Measurements from ENCODE around the gene KATNAL1.

KATNAL1 gene

DNA sequence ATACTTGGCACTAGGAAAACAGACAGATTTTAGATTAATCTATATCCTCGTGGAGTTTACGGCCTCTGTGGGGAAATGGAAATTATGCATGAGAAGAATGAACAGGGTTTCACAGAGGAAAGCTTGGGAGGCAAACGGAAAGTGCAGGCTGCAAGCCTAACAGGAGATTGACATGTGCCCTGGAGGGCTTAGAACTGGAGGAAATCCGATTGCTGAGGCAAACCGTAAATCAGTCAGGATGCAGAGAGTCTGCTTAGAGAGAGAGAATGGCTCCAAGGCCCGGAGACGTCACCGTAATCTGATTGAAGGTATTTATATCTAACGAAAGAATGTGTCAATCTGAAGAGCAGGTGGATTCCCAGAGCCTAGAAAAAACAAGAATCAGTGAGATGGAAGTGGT lies 143.2 kb downstream of the KATNAL1 start:
- DNase-seq (ENCODE audit: low read depth in 3 of 3), result no peak

DNA sequence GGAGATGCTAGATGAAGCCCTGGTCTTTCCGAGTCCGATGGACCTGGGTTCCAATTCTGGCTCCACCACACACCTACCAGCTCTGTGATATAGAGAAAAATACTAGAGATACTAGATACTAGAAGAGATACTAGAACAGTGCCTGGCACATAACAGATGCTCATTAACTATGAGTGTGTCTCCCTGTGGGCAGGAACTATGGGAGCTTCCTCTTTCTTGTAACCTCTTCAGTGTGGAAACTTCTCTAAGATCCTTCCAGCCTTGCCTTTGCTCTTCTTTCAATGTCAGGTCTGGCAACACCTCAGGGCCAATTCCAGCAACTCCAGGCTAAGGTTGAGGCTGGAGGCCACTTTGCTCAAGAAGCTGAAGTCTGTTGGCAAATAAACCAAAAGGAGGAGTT lies 143.9 kb downstream of the KATNAL1 start:
- DNase-seq (ENCODE audit: low read depth in 3 of 3), result no peak

DNA sequence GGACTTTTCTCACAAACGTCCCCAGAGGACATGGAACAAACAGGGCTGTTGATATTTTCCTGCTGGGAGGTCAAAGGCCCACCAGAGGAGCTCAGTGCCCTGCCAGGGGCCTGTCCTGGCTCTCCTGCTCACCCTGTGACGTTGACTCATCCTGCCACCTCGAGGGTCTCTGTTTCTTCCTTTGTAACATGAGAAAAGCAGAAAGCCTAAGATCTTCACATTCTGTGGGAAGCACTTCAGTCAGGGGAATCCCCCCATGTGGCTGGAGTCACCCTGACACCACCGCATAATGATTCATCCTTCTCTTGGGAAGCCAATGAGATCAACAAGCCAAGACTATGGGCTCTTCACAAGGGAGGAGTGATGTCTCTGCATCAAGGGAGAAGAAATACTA lies 147.9 kb downstream of the KATNAL1 start:
- peak in 2 of 3 experiments; percentile 22 to 56 for DNase-seq (ENCODE audit: low read depth in 3 of 3)

DNA sequence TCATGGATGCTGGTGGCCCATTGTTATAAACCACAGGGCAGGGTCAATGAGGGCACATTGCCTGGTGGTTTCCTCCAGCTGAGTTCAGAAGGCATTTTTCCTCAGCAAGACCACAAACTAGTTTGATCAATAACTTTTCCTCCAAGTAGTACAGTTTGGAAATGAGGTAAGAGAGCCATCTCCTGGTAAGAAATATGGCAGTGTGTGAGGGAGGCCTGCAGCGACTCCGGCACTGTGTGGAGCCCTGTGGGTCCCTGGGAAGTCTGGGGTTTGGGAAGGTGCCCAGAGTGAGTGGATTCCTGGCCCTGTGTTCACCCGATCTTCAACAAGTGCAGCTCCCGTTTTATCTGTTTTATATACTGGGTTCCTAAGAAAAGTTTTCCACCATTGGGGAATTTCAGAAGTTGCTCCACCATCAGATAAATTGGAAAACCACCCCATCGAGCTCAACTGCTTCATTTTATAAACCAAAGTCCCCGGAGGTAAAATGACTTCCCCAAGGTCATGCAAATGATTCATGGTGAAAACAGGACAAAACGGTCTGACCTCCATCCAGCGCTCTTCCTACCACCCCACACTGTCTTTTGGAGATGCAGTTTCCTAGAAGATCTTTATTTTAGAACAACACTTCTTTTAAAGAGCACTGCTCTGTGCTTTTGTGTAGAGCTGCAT lies 148.4 kb downstream of the KATNAL1 start:
- no peak for DNase-seq (ENCODE audit: low read depth in 3 of 3)

DNA sequence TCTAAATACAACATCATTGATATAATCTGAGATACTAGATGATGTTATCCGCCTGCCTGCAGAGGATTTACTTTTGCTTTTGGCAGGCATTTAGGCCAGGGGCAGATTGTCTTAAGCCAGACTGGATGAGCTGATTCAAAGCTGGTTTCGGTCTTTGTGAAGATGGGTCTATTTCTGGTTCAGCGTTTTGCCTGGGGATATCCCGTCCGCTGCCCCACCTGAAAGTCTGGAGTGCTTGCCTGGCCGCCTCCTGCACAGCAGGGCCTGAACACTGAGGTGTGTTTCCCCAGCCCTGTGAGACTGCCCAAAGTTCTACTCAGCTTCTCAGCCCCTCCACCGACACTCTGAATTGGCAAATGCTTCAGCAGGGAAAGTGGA lies 149.7 kb downstream of the KATNAL1 start:
- no peak for DNase-seq (ENCODE audit: low read depth in 3 of 3)

DNA sequence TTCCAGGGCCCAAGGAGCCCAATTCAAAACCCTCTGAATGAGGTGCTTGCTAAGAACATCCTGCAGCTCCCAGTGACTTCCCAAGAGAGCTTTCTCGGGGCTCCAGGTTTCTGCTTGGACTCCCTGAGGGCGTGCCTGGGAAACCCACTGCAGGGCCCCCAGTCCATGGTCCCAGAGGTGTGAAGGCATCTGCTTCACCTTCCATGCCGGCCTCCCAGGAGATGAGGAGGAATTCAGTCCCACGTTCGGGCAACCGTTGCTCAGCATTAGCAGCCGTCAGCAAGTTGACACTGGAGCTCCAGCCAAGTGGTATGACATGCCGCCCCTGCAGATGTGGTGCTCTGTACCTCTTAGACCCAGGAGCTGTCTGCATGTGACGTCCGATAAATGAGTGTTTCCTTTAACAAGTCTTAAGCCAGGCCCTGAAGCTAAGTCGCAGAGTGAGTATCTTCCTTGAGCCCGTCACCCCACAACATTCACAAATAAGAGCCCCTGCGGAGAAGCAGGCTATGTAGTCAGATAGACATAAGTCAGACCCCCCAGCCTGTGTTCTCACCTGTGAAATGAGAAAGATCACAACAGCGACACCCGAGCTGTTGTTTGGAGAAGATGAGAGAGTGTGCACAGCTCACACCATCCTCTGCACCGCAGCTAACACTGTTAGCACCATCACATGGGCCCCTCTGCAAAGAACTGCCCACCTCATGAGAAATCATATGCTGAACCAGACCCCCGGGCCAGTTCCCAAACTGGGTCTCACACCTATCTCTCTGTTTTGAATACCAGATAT lies 150.3 kb downstream of the KATNAL1 start:
- no peak for DNase-seq (ENCODE audit: low read depth in 3 of 3)

DNA sequence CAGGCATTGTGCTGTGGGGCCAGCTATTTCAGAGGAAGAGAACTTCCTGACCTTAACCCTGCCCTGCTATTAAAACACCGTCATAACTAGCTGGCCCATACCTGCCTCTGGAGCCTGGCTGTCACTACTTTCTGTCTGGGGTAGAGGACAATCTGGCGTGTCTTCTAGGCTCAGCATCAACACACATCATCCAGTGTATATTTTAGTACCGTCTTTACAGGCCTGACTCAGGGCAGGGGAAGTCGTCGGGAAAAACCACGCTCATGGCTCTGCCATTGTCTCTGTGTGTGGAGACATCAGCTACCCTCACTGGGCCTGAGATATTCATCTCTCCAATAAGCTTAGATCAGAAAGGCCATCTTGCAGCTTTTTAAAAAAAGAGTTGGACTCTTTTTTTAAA lies 151.1 kb downstream of the KATNAL1 start:
- DNase-seq (ENCODE audit: low read depth in 3 of 3), result no peak

DNA sequence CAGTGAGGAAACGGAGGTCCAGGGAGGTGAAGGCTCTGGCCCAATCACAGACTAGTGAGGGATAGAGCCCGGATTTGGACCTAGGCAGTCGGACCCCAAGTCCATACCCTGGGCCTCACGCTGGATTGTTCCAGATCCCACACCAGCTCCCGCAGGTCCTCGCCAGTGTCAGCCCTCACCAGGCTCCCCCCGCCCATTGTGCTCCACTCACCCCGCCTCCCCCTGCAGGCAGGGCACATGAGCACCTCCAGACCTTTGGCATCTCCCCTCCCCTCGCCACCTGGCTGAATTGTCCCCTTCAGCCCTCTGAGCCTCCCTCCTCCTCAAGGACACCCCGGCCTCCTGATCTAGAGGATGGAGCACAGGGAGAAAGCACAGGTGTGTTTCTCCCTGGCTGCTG lies 152.4 kb downstream of the KATNAL1 start:
- DNase-seq (ENCODE audit: low read depth in 3 of 3), result no peak

DNA sequence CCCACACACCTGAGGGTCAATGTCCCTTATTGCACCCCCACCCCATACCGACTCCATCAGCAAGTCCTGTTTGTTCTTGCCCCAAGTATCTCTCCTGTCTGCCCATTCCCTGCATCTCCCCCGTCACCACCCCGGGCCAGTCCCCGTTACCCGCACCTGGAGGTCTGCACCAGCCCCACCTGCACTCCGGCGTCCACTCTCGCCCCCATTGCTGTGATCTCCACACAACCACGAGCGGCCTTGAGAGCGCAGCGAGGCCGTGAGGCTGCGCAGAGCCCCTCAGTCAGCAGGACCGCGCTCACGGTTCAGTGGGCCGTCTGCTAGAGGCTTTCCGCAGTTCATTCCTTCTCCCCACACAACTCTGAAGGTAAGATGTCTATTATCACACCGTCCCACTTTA lies 152.8 kb downstream of the KATNAL1 start:
- no peak for DNase-seq (ENCODE audit: low read depth in 3 of 3)

DNA sequence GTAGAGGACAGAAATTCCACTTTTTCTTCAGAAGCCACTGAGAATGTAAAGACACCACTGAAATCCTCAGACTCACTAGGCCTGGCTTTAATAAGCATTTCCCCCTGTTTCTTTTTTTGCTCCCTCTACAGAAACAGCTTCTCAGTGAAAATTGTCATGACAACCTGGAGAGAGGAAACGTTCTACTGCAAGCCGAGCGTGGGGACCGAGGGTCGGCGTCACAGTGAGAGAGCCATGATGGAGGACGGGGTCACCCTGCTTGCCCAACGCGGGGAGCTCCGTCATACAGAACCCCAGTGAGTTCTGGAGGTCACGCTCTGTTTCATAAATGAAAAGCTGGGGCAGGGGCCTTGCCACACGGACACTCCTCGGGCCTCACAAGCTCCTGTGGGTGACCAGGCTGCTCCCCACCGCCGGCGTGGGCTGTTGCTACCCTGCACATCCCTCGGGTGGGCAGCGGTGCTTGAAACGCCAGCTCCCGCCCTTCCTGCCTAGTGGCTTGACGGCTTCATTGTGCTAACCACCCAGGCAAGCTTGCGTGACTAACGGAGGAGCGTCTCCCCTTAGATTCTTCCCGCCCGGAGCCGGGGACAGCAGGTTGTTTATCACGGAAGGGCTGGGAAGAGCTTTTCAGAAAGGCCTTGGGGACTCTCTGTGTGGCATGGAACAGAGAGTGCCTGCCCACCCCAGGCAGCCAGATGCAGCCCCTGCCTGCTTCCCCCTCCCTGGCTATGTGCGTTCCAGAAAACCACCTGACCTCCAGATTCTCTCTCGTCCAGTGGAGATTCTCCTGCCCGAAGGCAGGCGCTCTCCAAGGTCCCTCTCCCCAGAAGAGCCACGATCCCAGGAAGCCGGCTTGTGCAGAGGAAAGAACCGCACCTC lies 153.6 kb downstream of the KATNAL1 start:
- no peak for DNase-seq (ENCODE audit: low read depth in 3 of 3)
